Measurements from ENCODE around the gene MARCHF11.

Gene MARCHF11

GRCh38 chr5:16128944-16129343 is 50.6 kb downstream of the MARCHF11 start:
- no peak for DNase-seq

DNA sequence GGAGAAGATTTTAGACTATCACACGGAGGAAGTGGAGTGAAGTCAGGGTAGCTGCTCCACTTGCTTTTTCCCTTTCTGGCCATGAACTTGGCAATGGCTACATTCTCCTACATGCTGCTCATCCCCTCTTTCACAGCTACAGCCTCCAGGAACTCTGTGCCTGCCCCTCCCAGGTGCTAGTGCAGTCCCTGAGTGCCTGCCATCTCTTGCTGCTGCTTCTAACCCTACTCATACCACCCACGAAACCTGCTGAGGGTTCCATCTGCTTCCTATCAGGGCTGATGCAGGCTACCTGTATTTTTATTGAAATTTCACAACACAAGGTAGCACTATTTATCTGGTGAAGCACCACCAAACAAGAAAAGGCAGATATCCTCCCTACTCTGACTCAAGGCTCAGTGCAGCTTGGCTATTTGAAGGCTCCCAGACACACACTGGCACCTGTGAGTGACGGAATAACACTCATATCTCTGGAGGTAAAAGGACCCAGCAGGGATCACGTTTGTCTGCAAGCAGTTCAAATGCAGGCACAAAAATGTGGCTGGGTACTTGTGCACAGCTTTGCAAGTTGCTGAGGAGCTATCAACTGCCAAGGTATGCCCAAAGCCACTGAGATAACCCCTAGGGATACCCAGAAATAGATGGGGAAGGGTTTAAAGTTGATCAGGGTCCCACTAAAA is 51.6 kb downstream of the MARCHF11 start:
- no peak for DNase-seq

- DNase-seq, result no peak
Measured at GRCh38 chr5:16120579-16120978, 59.0 kb downstream of the MARCHF11 start.

- no peak for DNase-seq
Measured at GRCh38 chr5:16119790-16120189, 59.8 kb downstream of the MARCHF11 start.

DNA sequence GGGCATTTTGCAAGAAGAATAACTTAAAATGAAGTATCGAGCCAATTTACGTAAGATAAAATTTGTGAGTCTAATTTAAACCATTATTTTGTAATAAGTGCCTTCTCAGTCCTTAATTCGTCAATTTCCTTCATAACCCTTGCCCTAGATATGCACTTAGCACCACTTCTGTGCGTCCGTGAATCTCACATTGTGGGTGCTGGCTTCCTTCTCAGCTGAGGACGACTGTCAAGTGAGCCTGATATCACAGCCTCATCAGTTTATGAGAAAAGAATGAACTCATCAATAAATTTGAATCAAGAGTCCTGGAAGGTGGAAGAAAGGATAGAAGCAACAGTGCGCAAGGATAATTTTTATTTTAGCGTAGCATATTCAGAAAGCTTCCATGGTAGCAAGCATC is 64.5 kb downstream of the MARCHF11 start:
- no peak for DNase-seq

DNA sequence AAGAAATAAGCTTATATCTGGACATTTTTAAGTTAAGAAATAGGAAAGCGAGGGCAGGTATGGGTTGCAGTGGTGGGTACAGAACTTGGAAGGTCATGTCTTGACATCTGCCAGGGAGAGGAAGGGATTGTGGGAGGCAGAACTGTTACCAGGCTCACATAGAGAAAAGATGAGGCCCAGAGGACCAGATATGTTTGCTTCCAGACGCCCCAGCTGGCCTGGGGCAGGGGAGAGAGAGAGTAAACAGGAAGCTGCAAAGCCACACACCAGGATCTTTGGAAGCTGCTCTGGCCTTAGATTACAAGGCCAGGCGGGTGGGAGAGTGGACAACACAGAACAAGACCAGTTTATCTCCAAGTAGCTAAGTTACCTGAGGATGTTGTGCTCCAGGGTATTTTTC is 71.2 kb downstream of the MARCHF11 start:
- DNase-seq, result no peak

DNA sequence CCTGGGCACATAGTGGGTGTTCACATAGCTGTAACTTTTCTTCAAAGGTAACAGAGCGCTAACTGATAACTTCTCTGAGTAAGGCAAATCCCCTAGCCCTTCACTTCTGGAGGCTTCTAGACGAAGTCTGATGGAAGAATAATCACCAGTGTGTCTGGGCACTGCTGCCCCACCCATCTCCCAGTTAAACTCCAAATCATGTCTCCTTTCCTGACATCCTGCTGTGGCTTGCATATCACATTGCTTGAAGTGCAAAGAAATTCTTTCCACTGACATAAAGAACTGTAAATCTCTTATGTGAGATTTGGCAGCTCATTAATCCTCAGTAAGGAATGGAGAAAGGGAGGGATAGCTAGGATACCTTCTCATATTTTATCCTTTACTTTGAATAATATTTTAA is 74.6 kb downstream of the MARCHF11 start:
- DNase-seq, result no peak

GRCh38 chr5:16095612-16096011 is 84.0 kb downstream of the MARCHF11 start:
- DNase-seq, result no peak

DNA sequence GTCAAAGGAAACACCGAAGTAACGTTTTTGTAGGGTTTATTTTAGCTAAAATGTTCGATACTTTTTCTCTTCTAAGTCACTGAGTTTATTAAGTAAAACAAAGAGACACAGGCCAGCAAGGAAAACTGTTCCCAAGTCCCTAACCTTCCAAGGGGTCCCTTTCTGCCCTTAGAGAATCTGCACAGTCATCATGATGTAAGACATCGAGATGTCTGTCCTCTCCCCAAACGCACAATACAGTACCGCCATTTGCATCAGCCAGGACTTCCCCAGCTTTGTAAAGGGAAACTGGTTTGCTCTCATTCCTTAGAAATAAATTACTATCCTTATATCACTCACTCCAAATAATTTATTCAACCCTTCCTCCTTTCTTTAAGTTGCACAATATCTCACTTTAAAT is 89.3 kb downstream of the MARCHF11 start:
- no peak for DNase-seq

GRCh38 chr5:16082982-16083381 is 96.6 kb downstream of the MARCHF11 start:
- no peak for DNase-seq

DNA sequence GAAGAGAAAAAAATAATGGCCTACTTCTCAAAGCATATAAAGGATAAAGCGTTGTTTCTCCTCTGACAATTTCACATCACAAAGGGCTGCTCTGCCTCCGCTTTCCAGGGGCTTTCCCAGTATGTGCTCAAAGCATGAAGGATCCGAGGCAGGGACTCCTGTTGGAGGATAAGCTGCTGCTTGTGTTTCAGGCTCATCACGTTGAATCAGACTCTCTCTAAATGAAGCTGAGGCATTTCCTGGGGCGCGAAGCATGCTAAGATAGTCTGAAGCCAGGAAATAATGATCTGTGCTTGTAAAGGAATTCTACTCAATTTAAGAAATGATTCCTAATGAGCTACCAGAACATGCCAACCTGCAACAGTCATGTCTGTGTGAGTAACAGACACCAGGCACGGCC is 97.5 kb downstream of the MARCHF11 start:
- no peak for DNase-seq

GRCh38 chr5:16081376-16081955 is 98.1 kb downstream of the MARCHF11 start:
- no peak for DNase-seq

- no peak for DNase-seq
Measured at GRCh38 chr5:16076657-16077056, 102.9 kb downstream of the MARCHF11 start.

DNA sequence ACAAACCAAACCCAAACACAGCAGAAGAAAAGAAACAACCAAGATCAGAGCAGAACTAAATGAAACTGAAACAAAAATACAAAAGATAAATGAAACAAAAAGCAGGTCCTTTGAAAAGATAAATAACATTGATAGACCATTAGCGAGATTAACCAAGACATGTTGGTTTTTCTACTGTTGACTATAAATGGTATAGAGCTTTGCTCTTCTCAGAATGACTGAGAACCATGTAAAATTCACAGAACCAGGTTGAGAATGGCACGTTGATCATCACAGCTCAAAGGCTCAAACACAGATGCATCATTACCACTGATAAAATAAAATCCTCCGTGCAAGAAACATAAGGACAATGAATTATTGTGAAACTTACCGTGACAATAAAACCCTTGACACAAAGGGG is 105.2 kb downstream of the MARCHF11 start:
- no peak for DNase-seq

GRCh38 chr5:16072616-16073015 is 107.0 kb downstream of the MARCHF11 start:
- DNase-seq, result no peak

DNA sequence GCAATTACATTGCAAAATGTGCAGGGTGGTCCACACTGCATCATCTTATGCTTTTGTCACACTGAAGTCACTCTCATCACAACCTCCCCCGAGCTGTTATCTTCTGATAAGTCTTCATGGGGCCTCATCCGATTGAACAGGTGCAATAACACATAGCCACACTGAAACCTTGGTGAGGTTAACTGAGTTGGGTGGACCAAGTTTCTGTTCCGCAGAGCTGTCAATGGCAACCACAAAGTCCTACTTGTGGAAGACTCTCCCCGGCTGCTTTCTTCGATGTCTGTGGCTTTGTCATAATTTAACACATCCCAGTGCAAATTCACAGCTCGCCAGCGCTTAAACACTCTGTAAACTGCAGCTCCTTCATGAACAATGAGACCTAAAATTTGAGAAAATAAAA is 112.2 kb downstream of the MARCHF11 start:
- no peak for DNase-seq

- DNase-seq, result no peak
Measured at GRCh38 chr5:16066810-16067209, 112.8 kb downstream of the MARCHF11 start.

DNA sequence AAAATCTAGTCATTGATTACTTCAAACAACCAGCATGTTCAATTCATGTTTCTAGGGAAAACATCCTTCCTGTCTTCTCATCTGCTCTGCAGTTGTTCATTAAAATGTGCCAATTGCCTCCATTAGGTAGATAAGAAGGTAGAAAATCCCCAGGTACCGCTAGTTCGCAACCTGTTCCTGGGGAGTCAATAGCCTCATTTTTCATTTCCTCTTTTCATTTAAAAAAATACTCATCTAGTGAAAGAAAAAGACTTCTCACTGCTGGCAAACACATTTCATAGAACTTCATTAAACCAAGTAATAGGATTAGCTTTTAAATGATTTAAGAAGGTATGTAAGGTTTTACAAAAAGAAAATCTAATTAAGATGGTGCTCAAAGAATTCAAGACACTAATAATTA is 113.3 kb downstream of the MARCHF11 start:
- DNase-seq, result no peak

- DNase-seq, result no peak
Measured at GRCh38 chr5:16065831-16066230, 113.8 kb downstream of the MARCHF11 start.

GRCh38 chr5:16064135-16064893 is 115.3 kb downstream of the MARCHF11 start:
- DNase-seq, result no peak

- no peak for DNase-seq
Measured at GRCh38 chr5:16061163-16061562, 118.4 kb downstream of the MARCHF11 start.

DNA sequence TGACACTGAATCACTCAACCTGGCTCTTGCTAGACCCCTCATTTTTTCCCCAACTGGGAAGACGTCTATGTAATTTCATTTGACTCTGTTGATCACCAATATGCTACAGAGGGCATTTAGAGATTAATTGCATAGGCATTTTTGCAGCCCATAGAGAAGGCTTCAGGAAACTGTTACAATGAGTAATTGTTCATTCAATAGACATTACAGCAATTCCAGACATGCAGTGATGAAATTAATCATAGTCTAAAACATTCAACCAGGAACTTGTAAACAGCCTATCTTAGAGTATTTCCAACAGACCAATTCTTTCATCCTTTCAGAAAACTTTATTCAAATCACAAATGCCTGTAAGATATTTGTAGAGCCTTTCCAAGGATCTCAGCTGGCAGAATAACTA is 122.3 kb downstream of the MARCHF11 start:
- no peak for DNase-seq

- no peak for DNase-seq
Measured at GRCh38 chr5:16051246-16051755, 128.3 kb downstream of the MARCHF11 start.

DNA sequence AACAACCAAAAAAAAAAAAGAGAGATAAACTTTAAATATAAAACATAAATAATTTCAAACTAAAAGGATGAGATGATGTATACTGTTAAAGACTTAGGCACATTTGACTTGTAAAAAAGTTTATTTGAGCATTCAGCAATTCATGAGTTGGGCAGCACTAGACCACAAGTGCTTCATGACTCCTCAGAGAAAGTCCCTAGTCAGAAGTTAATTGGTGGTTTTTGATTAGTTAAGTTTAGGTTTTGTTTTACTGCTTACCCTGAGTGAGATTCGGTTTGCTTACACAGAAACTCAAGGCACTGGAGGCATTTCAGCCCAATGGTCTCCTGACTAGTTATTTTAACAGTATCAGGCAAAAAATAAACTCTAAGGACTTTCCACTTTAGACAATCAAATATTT is 129.2 kb downstream of the MARCHF11 start:
- no peak for DNase-seq
